ENCODE results near the gene SETD4.

The SETD4 gene

DNA sequence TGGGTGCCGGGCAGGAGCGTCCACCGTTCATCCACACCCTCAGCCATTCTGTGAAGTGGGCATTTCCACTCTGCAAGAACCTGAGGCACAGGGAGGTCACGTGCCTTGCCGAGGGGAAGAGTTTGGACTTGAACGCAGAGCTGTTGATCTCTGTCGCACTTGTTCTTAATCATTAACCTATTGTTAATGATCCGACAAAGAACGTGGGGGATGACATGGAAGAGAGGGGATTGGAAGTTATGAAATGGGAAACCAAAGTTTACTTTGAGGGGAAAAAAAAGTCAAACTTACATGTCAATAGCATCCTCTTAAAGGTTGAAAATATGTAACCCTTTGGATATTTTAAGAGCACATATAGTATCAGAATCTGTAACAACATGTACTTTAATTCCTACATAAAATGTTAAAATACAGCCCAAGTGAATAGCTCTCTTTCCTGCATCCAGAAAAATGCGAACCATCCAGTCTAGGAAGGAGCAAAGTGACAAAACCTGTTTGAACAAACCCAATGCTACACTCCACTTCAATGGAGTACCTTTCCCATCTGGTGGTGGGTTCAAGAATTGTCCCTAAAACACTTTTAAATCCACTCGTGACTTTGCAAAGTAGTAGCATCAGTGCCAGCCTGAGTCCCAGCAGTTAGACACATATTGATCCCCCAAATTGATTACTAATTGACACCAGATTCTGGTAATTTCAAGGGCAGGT, 75.5 kb downstream of the SETD4 start:
- DNase-seq (ENCODE audit: extremely low read depth, insufficient read length) = no peak
- TF ChIP-seq, protein P1, sequence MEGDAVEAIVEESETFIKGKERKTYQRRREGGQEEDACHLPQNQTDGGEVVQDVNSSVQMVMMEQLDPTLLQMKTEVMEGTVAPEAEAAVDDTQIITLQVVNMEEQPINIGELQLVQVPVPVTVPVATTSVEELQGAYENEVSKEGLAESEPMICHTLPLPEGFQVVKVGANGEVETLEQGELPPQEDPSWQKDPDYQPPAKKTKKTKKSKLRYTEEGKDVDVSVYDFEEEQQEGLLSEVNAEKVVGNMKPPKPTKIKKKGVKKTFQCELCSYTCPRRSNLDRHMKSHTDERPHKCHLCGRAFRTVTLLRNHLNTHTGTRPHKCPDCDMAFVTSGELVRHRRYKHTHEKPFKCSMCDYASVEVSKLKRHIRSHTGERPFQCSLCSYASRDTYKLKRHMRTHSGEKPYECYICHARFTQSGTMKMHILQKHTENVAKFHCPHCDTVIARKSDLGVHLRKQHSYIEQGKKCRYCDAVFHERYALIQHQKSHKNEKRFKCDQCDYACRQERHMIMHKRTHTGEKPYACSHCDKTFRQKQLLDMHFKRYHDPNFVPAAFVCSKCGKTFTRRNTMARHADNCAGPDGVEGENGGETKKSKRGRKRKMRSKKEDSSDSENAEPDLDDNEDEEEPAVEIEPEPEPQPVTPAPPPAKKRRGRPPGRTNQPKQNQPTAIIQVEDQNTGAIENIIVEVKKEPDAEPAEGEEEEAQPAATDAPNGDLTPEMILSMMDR (IDR thresholded peaks at IDR 0.05; ENCODE audit: insufficient read depth, low read length, poor library complexity, severe bottlenecking) = no peak
- H3K4me3 ChIP-seq (replicated peaks; ENCODE audit: low read depth, low read length) = no peak overlapping the region
- H3K36me3 ChIP-seq (ENCODE audit: control insufficient read depth, insufficient read depth, low read length) = no peaks in the 10 kb centered on the region
- no peaks in the 10 kb centered on the region for H3K27me3 ChIP-seq (replicated peaks; ENCODE audit: control insufficient read depth, insufficient read depth, low read length)

Data from GM06990 (cell line).